Panc1 (cell line): Measurements from ENCODE around the gene MRPL48.

Experiments used
- CTCF ChIP-seq: fragments of 450-650 bp; IDR thresholded peaks from 2 replicates; pipeline ENCODE4 v1.5.1; 2017; ENCODE audit warnings: mild to moderate bottlenecking
- POLR2AphosphoS5 ChIP-seq: IDR thresholded peaks from 2 replicates; pipeline ENCODE4 v1.6.1; 2012; ENCODE audit warnings: mild to moderate bottlenecking, low read depth, low read length, moderate library complexity
- REST ChIP-seq, 2 experiments: IDR thresholded peaks; 2 replicates each; pipeline ENCODE4 v1.6.1; 2011 to 2012; ENCODE audit warnings: low read depth in 2 of 2, control low read depth in 1 of 2, low read length in 1 of 2, mild to moderate bottlenecking in 1 of 2, moderate library complexity in 1 of 2; ENCODE audit not compliant: insufficient read depth in 1 of 2
- SIN3A ChIP-seq: IDR thresholded peaks from 2 replicates; pipeline ENCODE4 v1.6.1; 2012; ENCODE audit warnings: low read depth, mild to moderate bottlenecking, low read length, moderate library complexity, borderline replicate concordance; ENCODE audit not compliant: insufficient read depth
- TCF7L2 ChIP-seq: IDR thresholded peaks from 2 replicates; pipeline ENCODE4 v1.6.1; 2011; ENCODE audit warnings: mild to moderate bottlenecking, low read depth, low read length, inconsistent platforms

DNA sequence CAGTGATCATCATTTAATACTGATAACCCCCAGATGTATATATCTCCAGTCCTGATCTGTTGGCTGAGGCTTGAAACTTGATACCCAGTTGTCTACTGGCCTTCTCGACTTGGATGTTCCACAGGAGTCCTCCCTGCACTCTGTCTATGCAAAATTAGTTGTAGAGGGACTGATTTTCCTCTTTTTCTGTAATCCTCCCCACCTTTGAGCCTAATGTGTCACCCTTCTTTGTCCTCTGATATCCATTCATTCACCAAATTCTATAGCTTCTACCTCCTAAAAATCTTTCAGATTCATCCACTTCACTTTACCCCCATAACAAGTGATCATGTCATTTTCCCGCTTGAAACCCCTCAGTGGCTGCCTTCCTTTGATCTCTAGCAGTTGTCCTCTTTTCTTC, 72.5 kb downstream of the MRPL48 start:
- TF ChIP-seq CTCF, result no peak
- TF ChIP-seq POLR2AphosphoS5, result no peak
- TF ChIP-seq TCF7L2, result no peak
- TF ChIP-seq SIN3A, result no peak
- TF ChIP-seq REST (IDR thresholded peaks at IDR 0.05; ENCODE audit: insufficient read depth in 1 of 2, low read depth in 2 of 2, low read length in 1 of 2), result no peak
